GM12878 (cell line): ENCODE data around the gene ALG12. TPM values are rescaled to one million over a fixed set of nuclear protein-coding genes. Genes with fewer than 3 reads are reported as not detected.

Experiments used
- ATAC-seq: fragments of 200-7000 bp; cut with Tn5 transposase; 3 replicates; pipeline ENCODE4 v1.9.1; 2020; ENCODE audit warnings: mild to moderate bottlenecking, moderate library complexity
- BruUV-seq: library from RNA; stranded (reverse); fragments of 400-500 nt; replicated peaks from 2 replicates; lab custom pipeline; 2021; lab: Mats Ljungman, UMichigan
- CTCF ChIA-PET: fragments of 300-600 bp; sonication (Branson Sonifier 250); formaldehyde crosslinking; extraction: SDS; loops from one replicate; lab custom pipeline; 2021; ENCODE audit warnings: inconsistent platforms; lab: Yijun Ruan, JAX
- POLR2A ChIA-PET: fragments of 350-600 bp; formaldehyde crosslinking; extraction: SDS; loops from one replicate; lab custom pipeline; 2021; ENCODE audit warnings: inconsistent platforms; lab: Charles Lee
- RAD21 ChIA-PET: fragments of 300-600 bp; sonication (Branson Sonifier 250); formaldehyde crosslinking; loops from one replicate; lab custom pipeline; 2023; ENCODE audit warnings: antibody characterized with exemption; ENCODE audit not compliant: unreplicated experiment; lab: Charles Lee
- SMC1A ChIA-PET: fragments of 300-600 bp; sonication (Branson Sonifier 250); formaldehyde crosslinking; loops from one replicate; lab custom pipeline; 2023; ENCODE audit not compliant: unreplicated experiment, uncharacterized antibody; lab: Charles Lee
- DNase-seq: peaks from one replicate; pipeline ENCODE4 v3.0.0-alpha.2; 2011; ENCODE audit warnings: low read depth, low spot score
- FAIRE-seq: peaks from 3 replicates; lab custom pipeline; 2011; peaks lifted over from hg19 to GRCh38; lab: Jason Lieb, UNC
- H2AFZ ChIP-seq: 2 replicates; pipeline ENCODE4 v1.6.0; 2011; ENCODE audit warnings: low read depth, low read length, control low read depth; ENCODE audit not compliant: control insufficient read depth
- H3K27ac ChIP-seq: 2 replicates; pipeline ENCODE4 v1.5.1; 2011; ENCODE audit warnings: control low read depth; ENCODE audit not compliant: control insufficient read depth, insufficient read depth
- H3K27me3 ChIP-seq, 2 experiments: replicated peaks in 1 of 2; 2 replicates each; pipeline versions ENCODE4 v1.6.0 to v1.6.1; 2011; ENCODE audit warnings: low read length in 1 of 2; ENCODE audit not compliant: control insufficient read depth in 2 of 2, insufficient read depth in 2 of 2
- H3K36me3 ChIP-seq, 2 experiments: 2 replicates each; pipeline ENCODE4 v1.5.1; 2011; ENCODE audit warnings: low read length in 1 of 2; ENCODE audit not compliant: control insufficient read depth in 2 of 2, insufficient read depth in 2 of 2
- H3K4me1 ChIP-seq: 2 replicates; pipeline ENCODE4 v1.6.1; 2011; ENCODE audit warnings: mild to moderate bottlenecking, low read length, moderate library complexity, mixed read lengths; ENCODE audit not compliant: control insufficient read depth, insufficient read depth
- H3K4me2 ChIP-seq: 2 replicates; pipeline ENCODE4 v1.6.0; 2011; ENCODE audit warnings: control low read depth; ENCODE audit not compliant: control insufficient read depth, insufficient read depth
- H3K4me3 ChIP-seq: fragments of 200-600 bp; sonication (generic); 2 replicates; pipeline ENCODE4 v1.5.1; 2016
- H3K79me2 ChIP-seq: 2 replicates; pipeline ENCODE4 v1.6.0; 2011; ENCODE audit warnings: low read length; ENCODE audit not compliant: control insufficient read depth, insufficient read depth
- H3K9ac ChIP-seq: 2 replicates; pipeline ENCODE4 v1.8.0; 2011; ENCODE audit warnings: low read length, control low read depth, mixed read lengths; ENCODE audit not compliant: control insufficient read depth, insufficient read depth
- H3K9me3 ChIP-seq: replicated peaks from 3 replicates; pipeline ENCODE4 v1.5.1; 2011; ENCODE audit warnings: mild to moderate bottlenecking, low read length; ENCODE audit not compliant: control insufficient read depth, insufficient read depth
- H4K20me1 ChIP-seq: 2 replicates; pipeline ENCODE4 v1.6.0; 2011; ENCODE audit not compliant: control insufficient read depth, insufficient read depth
- BRCA1 ChIP-seq: IDR thresholded peaks from 2 replicates; pipeline ENCODE4 v1.6.1; 2011; ENCODE audit warnings: low read depth, low read length, improper control_type of control experiment
- CHD2 ChIP-seq: IDR thresholded peaks from 2 replicates; pipeline ENCODE4 v1.6.1; 2011; ENCODE audit warnings: low read depth, low read length, improper control_type of control experiment, borderline replicate concordance
- E4F1 ChIP-seq: fragments of 450-650 bp; IDR thresholded peaks from 2 replicates; pipeline ENCODE4 v1.6.1; 2018; ENCODE audit warnings: borderline replicate concordance, mild to moderate bottlenecking; ENCODE audit not compliant: partially characterized antibody
- ETV6 ChIP-seq, 2 experiments: fragments of 450-650 bp in 1 of 2; IDR thresholded peaks in 1 of 2; conservative IDR thresholded peaks in 1 of 2; 2 replicates each; pipeline ENCODE4 v1.6.1; 2014; ENCODE audit warnings: antibody characterized with exemption in 1 of 2, borderline replicate concordance in 1 of 2, low read depth in 1 of 2, mild to moderate bottlenecking in 1 of 2, moderate library complexity in 1 of 2
- FOS ChIP-seq: IDR thresholded peaks from 3 replicates; pipeline ENCODE4 v1.6.1; 2011; ENCODE audit warnings: borderline replicate concordance; ENCODE audit not compliant: insufficient read length; ENCODE audit errors: extremely low read depth
- MLLT1 ChIP-seq: fragments of 450-650 bp; IDR thresholded peaks from 2 replicates; pipeline ENCODE4 v1.6.1; 2016; ENCODE audit warnings: mild to moderate bottlenecking
- MTA3 ChIP-seq: IDR thresholded peaks from 2 replicates; pipeline ENCODE4 v1.6.1; 2012; ENCODE audit warnings: low read length, inconsistent platforms, borderline replicate concordance
- NRF1 ChIP-seq: conservative IDR thresholded peaks from 2 replicates; pipeline ENCODE4 v1.6.1; 2011; ENCODE audit warnings: mild to moderate bottlenecking, low read depth, low read length, improper control_type of control experiment
- PAX8 ChIP-seq: fragments of 450-650 bp; IDR thresholded peaks from 2 replicates; pipeline ENCODE4 v1.6.1; 2017; ENCODE audit warnings: mild to moderate bottlenecking, moderate library complexity
- RAD21 ChIP-seq: IDR thresholded peaks from 2 replicates; pipeline ENCODE4 v1.6.1; 2011; ENCODE audit warnings: mild to moderate bottlenecking, low read depth, low read length, moderate library complexity; ENCODE audit not compliant: insufficient read depth
- RAD51 ChIP-seq: fragments of 450-650 bp; IDR thresholded peaks from 2 replicates; pipeline ENCODE4 v1.6.1; 2016; ENCODE audit warnings: moderate library complexity, mild to moderate bottlenecking, inconsistent platforms
- REST ChIP-seq: IDR thresholded peaks from 2 replicates; pipeline ENCODE4 v1.6.1; 2012; ENCODE audit warnings: mild to moderate bottlenecking, low read depth, low read length
- SMAD1 ChIP-seq: fragments of 450-650 bp; IDR thresholded peaks from 2 replicates; pipeline ENCODE4 v1.6.1; 2018; ENCODE audit warnings: mild to moderate bottlenecking, low read depth; ENCODE audit not compliant: partially characterized antibody
- YY1 ChIP-seq: IDR thresholded peaks from 2 replicates; pipeline ENCODE4 v1.6.1; 2011; ENCODE audit warnings: low read depth, mild to moderate bottlenecking, low read length
- ZNF384 ChIP-seq: IDR thresholded peaks from 2 replicates; pipeline ENCODE4 v1.6.1; 2012; ENCODE audit warnings: low read depth, mild to moderate bottlenecking, low read length, improper control_type of control experiment, borderline replicate concordance
- WGBS: methylation state at CpG from one replicate; pipeline ENCODE4 v1.1.6; 2016; ENCODE audit warnings: low lambda C conversion rate; ENCODE audit not compliant: insufficient replicate concordance, insufficient coverage; ENCODE audit errors: missing lambda C conversion rate; 5-methylcytosine and 5-hydroxymethylcytosine counted together
- in situ Hi-C: fragments of 300-500 bp; cut with MboI; formaldehyde crosslinking; loops from 9 replicates; pipeline ENCODE4 v1.14.3; 2018; ENCODE audit warnings: mixed read lengths
- intact Hi-C: fragments of 100-400 bp; cut with micrococcal nuclease; formaldehyde crosslinking; loops from one replicate; pipeline ENCODE4 v1.14.2; 2022; ENCODE audit not compliant: unreplicated experiment
- polyA plus RNA-seq, 11 experiments: library from polyadenylated mRNA; depleted of rRNA in 4 of 11; unstranded in 6 of 11; stranded (reverse) in 5 of 11; fragments of >200 nt; fragmentation: Nextera tagmentation in 4 of 11; fragmentation: Illumina TruSeq in 1 of 11; extraction: Ambion mirVana in 4 of 11; extraction: Trizol in 1 of 11; gene quantifications; 1 replicate in 1 of 11; 2 replicates in 10 of 11; pipeline versions ENCODE4 v1.2.1 to v1.2.3, GENCODE V29; 2011 to 2016; ENCODE audit warnings: inconsistent platforms in 2 of 11, missing spikeins in 2 of 11, low read depth in 1 of 11
- total RNA-seq, 4 experiments: library from RNA; depleted of rRNA in 3 of 4; stranded (reverse); fragments of >200 nt in 3 of 4; fragmentation: Illumina TruSeq in 1 of 4; extraction: Trizol in 1 of 4; gene quantifications; 2 replicates each; pipeline versions ENCODE4 v1.2.1 to v1.2.3, GENCODE V29; 2013 to 2021

ALG12 gene
- total and polyA plus RNA-seq, 10 of the 15 experiments (the other 5 are each of a cell fraction or from before 2014, with no cell fraction given), result 0.22 to 23.4 (median 6.6) TPM

GRCh38 chr22:49901457-49901856, 16.8 kb downstream of the ALG12 start (continued):
- TF ChIP-seq REST (no peak), BRCA1 (no peak), RAD51 (no peak), ZNF384 (no peak), MLLT1 (no peak)

GRCh38 chr22:49900441-49901230, 17.6 kb downstream of the ALG12 start:
- Histone ChIP-seq H3K4me1 (no peaks in the 10 kb centered on the region), H3K27me3 (no peaks in the 10 kb centered on the region), H3K36me3 (peaks cover 3 to 15% of the 10 kb centered on the region in 2 experiments), H4K20me1 (no peaks in the 10 kb centered on the region), H2AFZ (no peak overlapping the region), H3K4me2 (no peak overlapping the region), H3K9ac (no peak overlapping the region), H3K27ac (no peak overlapping the region), H3K9me3 (no peaks in the 10 kb centered on the region; the same call in 2 of the 3 replicates), H3K4me3 (no peak overlapping the region), H3K79me2 (no peaks in the 10 kb centered on the region)
- ChIA-PET RAD21 (no interaction called here), SMC1A (no interaction called here), CTCF (no interaction called here), POLR2A (interaction anchor here (1.1 kb wide), 1 partner anchor 46 kb away, joined by 3 read pairs; no protein-coding TSS in a partner anchor)
- intact Hi-C loops, result no loop called here
- no TSS peak for BruUV-seq
- FAIRE-seq (no peak), DNase-seq (no peak), ATAC-seq (no peak)
- in situ Hi-C loops, result no loop called here
- WGBS, result 93% methylated on average over 30 of the region's 30 CpGs
- TF ChIP-seq MTA3 (no peak), ETV6 (conservative IDR thresholded peaks at IDR 0.05 in 1 of 2, IDR thresholded peaks at IDR 0.05 in 1 of 2; ENCODE audit: borderline replicate concordance in 1 of 2, low read depth in 1 of 2) (no peak), E4F1 (no peak), SMAD1 (no peak), FOS (no peak), CHD2 (no peak), YY1 (no peak), RAD21 (no peak), NRF1 (no peak), PAX8 (no peak)
